Omental fat pad (tissue), 4 donors: Measurements from ENCODE around the gene PJVK. TPM values are rescaled to one million over a fixed set of nuclear protein-coding genes. Genes with fewer than 3 reads are reported as not detected.
"Not testable (repeated sequence)": the region's sequence is repeated elsewhere in the genome, so short reads cannot be mapped to it uniquely, and the experiment has no call there.

Source experiments
- ATAC-seq: fragments of 150-250 bp; one replicate; pipeline ENCODE4 v1.9.1; 2016; ENCODE audit warnings: mild to moderate bottlenecking, moderate library complexity; ENCODE audit not compliant: low FRiP score
- DNase-seq: peaks from one replicate; pipeline ENCODE4 v3.0.0-alpha.2; 2019; ENCODE audit warnings: low spot score
- total RNA-seq, 4 donors: library from RNA; depleted of rRNA; stranded (reverse); fragments of >200 nt; gene quantifications; one replicate each; pipeline ENCODE4 v1.1.0, GENCODE V29; 2016
- TF ChIP-seq, protein P1 (sequence below), 3 donors: fragments of 450-650 bp; IDR thresholded peaks; one replicate each; pipeline ENCODE4 v1.5.1; 2016 to 2017; ENCODE audit warnings: antibody characterized with exemption in 3 of 3, mild to moderate bottlenecking in 3 of 3, moderate library complexity in 2 of 3

PJVK gene
- total RNA-seq, 4 donors from 2014 or later, result 2.2 to 2.8 (median 2.5) TPM

DNA sequence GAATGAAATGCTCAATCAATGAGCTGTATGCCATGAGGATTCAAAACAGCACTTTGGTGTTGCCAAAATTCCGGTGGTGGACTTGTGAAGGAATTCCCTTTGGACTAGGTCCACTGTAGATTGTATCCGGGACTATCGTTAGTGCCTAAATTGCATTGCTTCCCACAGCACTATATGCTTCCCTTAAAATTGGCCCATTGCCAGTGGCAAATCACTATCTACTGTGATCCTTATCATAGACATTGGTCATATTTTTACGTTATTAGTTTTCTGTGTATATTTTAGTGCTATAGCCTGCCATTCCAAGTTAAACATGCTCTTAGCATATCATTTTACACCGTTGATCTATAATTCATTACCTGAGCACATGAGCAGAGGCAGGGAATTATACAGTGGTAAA lies 1.7 kb downstream of the PJVK start:
- no peak for ATAC-seq
- no peak for DNase-seq
- TF ChIP-seq, protein P1, sequence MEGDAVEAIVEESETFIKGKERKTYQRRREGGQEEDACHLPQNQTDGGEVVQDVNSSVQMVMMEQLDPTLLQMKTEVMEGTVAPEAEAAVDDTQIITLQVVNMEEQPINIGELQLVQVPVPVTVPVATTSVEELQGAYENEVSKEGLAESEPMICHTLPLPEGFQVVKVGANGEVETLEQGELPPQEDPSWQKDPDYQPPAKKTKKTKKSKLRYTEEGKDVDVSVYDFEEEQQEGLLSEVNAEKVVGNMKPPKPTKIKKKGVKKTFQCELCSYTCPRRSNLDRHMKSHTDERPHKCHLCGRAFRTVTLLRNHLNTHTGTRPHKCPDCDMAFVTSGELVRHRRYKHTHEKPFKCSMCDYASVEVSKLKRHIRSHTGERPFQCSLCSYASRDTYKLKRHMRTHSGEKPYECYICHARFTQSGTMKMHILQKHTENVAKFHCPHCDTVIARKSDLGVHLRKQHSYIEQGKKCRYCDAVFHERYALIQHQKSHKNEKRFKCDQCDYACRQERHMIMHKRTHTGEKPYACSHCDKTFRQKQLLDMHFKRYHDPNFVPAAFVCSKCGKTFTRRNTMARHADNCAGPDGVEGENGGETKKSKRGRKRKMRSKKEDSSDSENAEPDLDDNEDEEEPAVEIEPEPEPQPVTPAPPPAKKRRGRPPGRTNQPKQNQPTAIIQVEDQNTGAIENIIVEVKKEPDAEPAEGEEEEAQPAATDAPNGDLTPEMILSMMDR (IDR thresholded peaks at IDR 0.05), result no peak

DNA sequence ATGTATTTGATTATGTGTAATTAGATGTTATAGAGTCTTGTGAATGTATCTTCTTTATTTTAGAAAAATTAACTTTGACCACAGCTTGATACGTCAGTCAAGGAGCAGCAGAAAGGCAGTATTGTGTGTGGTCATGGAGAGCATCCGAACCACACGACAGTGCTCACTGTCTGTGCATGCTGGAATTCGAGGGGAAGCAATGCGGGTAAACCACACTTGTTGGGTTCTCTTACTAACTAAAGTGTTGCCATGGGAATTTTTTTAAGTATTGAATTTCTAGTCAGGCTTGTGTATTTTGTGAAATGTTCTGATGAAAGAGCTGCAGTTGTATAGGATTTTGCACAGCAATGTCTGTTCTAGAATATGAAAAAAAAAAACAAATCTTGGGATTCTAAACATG lies 4.8 kb downstream of the PJVK start:
- TF ChIP-seq, protein P1 (IDR thresholded peaks at IDR 0.05), result no peak
- no peak for ATAC-seq
- DNase-seq, result no peak

DNA sequence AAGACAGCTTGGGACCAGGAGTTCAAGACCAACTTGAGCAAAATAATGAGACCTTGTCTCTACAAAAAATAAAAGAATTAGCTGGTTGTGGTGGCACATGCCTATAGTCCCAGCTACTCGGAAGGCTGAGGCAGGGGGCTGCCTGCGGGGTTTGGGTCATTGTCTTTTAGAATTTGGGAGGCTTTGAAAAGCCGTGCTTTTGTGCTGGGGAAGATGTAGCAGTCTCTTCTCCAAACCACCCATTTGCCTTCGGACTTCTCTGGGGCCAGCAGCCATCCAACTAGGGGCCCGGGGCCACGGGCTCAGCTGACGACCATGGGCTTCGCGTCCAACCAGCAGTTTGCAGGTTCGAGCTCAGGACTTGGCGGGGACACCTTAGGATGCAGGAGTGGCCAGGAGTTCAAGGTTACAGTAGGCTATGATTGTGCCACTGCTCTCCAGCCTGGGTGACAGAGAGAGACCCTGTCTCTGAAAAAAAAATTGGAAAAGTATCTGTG lies 6.3 kb downstream of the PJVK start:
- TF ChIP-seq, protein P1 (IDR thresholded peaks at IDR 0.05), result no peak
- DNase-seq, result no peak
- ATAC-seq, result no peak

DNA sequence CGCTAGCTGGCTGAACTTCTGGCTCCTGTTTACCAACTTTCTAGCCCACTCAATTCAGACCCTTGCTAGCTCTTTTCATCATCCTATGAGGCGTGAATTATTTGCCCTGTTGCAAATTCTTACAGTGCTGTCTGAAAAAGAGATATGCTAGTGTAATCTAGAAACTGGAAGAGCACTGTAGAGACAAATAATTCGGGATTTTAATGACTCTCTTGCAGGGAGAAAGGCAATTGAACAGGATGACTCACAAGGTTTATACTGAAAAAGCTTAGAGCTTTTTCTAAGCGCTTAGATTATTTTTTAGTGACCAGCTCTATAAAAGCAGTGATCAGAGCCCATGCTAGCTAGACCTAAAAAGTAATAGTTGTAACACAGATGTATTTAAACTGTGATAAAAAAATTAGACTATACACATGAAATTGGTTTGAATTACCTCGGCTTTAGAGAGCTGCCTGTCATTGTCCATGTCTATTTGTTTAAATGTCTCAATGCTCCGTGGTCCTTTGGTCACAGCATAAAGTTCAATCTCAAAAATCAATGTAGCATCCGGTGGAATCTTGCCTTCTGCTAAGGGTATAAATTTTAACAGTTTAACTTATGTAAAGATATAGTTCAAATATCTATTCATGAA lies 18.2 kb downstream of the PJVK start:
- TF ChIP-seq, protein P1 (IDR thresholded peaks at IDR 0.05), result no peak
- no peak for ATAC-seq
- no peak for DNase-seq

DNA sequence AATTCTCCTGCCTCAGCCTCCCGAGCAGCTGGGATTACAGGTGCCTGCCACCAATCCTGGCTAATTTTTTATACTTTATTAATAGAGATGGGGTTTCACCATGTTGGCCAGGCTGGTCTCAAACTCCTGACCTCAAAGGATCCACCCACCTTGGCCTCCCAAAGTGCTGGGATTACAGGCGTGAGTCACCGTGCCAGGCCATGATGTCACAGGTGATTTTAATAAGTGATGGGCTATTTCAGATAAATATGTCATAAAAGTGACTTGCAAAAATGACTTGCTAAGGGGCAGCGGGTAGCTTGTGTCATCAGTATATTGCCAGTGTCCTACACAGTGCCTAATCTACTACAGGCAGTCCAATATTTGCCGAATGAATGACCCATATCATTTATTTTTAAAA lies 20.1 kb downstream of the PJVK start:
- ATAC-seq, result not testable (repeated sequence)

DNA sequence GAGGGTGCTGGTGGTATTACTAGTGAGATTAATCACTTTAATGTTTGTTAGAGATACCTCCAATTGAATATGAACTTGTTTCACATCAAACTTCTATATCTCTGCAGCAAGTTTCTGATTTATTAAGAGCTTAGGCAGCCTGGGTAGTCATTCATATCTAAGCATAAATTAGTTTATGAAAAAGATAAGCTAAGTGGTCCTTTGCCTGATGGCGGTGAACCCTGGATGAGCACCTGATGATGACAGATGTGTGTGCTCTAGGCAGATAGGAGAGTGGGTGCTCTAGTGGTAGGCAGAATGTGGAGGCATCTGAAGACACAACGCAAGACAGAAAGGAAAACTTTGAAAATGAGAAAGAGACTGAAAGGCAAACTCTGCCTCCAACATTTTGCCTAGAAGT lies 22.2 kb downstream of the PJVK start:
- DNase-seq (no peak), ATAC-seq (no peak)
- TF ChIP-seq, protein P1 (IDR thresholded peaks at IDR 0.05), result no peak

More for the DNA sequence above, 20.1 kb downstream of the PJVK start:
- DNase-seq, result not testable (repeated sequence)

DNA sequence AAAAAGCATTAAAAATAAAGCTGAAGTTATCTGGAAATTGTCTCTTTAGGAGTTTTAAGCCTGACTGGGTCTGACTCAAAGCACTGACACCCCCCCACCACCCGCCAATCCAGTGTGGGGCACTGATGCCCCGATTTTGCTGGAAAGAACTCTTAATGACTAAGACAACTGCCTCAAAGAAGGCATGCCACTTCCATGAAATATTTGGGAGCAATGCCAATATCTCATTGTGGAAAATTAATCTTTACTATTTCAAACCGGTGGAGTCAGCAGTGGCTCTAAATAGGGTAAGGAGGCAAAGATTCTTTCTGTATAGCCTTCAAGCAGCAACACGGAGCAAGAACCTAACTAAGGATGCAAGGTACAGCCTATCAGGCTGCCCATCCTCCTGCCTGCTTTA lies 22.8 kb downstream of the PJVK start:
- DNase-seq, result no peak
- TF ChIP-seq, protein P1 (IDR thresholded peaks at IDR 0.05), result no peak
- peak; percentile 13 for ATAC-seq
